Loucy (cell line): ENCODE data around the gene SIAH3.

Experiments
- H2AFZ ChIP-seq: fragments of 200-600 bp; sonication (generic); 2 replicates; pipeline ENCODE4 v1.6.0; 2016; ENCODE audit warnings: antibody characterized with exemption, mild to moderate bottlenecking, low read length, moderate library complexity
- H3F3A ChIP-seq: fragments of 200-600 bp; 2 replicates; pipeline ENCODE4 v1.6.0; 2016; ENCODE audit warnings: antibody characterized with exemption, low read depth, mild to moderate bottlenecking
- H3K27me3 ChIP-seq: fragments of 200-600 bp; sonication (generic); 2 replicates; pipeline ENCODE4 v1.6.1; 2014; ENCODE audit warnings: low read length, mild to moderate bottlenecking; ENCODE audit not compliant: insufficient read depth, poor library complexity, severe bottlenecking
- H3K36me3 ChIP-seq: fragments of 200-600 bp; sonication (generic); 2 replicates; pipeline ENCODE4 v1.6.1; 2016; ENCODE audit warnings: low read length; ENCODE audit not compliant: insufficient read depth
- H3K4me1 ChIP-seq: fragments of 200-600 bp; sonication (generic); 2 replicates; pipeline ENCODE4 v1.5.1; 2014; ENCODE audit warnings: low read length, mild to moderate bottlenecking; ENCODE audit not compliant: insufficient read depth, poor library complexity, severe bottlenecking
- H3K4me2 ChIP-seq: fragments of 200-600 bp; sonication (generic); 2 replicates; pipeline ENCODE4 v1.6.0; 2014; ENCODE audit warnings: antibody characterized with exemption, low read length, low read depth, mild to moderate bottlenecking; ENCODE audit not compliant: poor library complexity, severe bottlenecking
- H3K4me3 ChIP-seq: fragments of 200-600 bp; sonication (generic); 2 replicates; pipeline ENCODE4 v1.5.1; 2014; ENCODE audit warnings: low read length, mild to moderate bottlenecking, mixed read lengths; ENCODE audit not compliant: poor library complexity, severe bottlenecking
- H3K79me2 ChIP-seq: fragments of 200-600 bp; sonication (generic); 2 replicates; pipeline ENCODE4 v1.6.1; 2014; ENCODE audit warnings: low read length; ENCODE audit not compliant: insufficient read depth
- H3K9ac ChIP-seq: fragments of 200-600 bp; sonication (generic); 2 replicates; pipeline ENCODE4 v1.6.0; 2014; ENCODE audit warnings: mild to moderate bottlenecking, low read depth, low read length, moderate library complexity; ENCODE audit not compliant: poor library complexity, severe bottlenecking
- H3K9me2 ChIP-seq: fragments of 200-600 bp; sonication (generic); replicated peaks from 2 replicates; pipeline ENCODE4 v1.6.1; 2016; ENCODE audit warnings: low read depth, low read length, mixed read lengths
- H3K9me3 ChIP-seq: fragments of 200-600 bp; sonication (generic); 2 replicates; pipeline ENCODE4 v1.6.1; 2014; ENCODE audit warnings: mild to moderate bottlenecking, antibody characterized with exemption, low read length, low read depth; ENCODE audit not compliant: insufficient read depth
- H4K20me1 ChIP-seq: fragments of 200-600 bp; sonication (generic); 2 replicates; pipeline ENCODE4 v1.6.0; 2014; ENCODE audit warnings: antibody characterized with exemption, low read length, mild to moderate bottlenecking; ENCODE audit not compliant: insufficient read depth, poor library complexity, severe bottlenecking
- EZH2phosphoT487 ChIP-seq: fragments of 200-600 bp; IDR thresholded peaks from 2 replicates; pipeline ENCODE4 v1.6.1; 2018; ENCODE audit warnings: antibody characterized with exemption, mild to moderate bottlenecking, moderate library complexity, borderline replicate concordance
- TF ChIP-seq, protein P1 (sequence below): fragments of 200-600 bp; sonication (generic); conservative IDR thresholded peaks from 2 replicates; pipeline ENCODE4 v1.5.1; 2014; ENCODE audit warnings: mild to moderate bottlenecking, antibody characterized with exemption, low read length

The SIAH3 gene

DNA sequence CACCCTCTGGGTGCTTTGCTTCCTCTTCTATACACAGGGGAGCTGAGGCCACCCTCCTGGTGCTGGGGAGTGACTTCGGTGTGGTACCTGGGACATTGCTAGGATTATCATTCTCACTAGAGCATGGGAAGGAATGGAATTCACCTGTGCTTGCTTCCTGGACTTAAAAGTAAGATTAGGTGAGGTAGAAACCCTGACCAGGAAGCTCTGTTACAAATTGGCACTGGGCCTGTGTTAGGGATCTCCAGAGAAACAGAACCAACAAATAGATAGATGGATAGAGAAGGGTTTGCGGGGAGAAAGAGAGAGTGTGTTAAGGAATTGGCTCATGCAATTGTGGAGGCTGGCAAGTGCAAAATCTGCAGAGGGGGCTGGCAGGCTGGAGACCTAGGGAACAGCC is 13.9 kb upstream of the SIAH3 start:
- no peaks in the 10 kb centered on the region for H3F3A ChIP-seq
- H3K9me3 ChIP-seq = no peaks in the 10 kb centered on the region
- H3K4me1 ChIP-seq = no peaks in the 10 kb centered on the region
- no peaks in the 10 kb centered on the region for H4K20me1 ChIP-seq
- H3K36me3 ChIP-seq = no peaks in the 10 kb centered on the region
- no peaks in the 10 kb centered on the region for H3K79me2 ChIP-seq
- H3K4me2 ChIP-seq = no peak overlapping the region
- no peak overlapping the region for H2AFZ ChIP-seq
- no peaks in the 10 kb centered on the region for H3K9me2 ChIP-seq
- no peaks in the 10 kb centered on the region for H3K27me3 ChIP-seq
- H3K4me3 ChIP-seq = no peak overlapping the region
- H3K9ac ChIP-seq = no peak overlapping the region
- TF ChIP-seq, protein P1, sequence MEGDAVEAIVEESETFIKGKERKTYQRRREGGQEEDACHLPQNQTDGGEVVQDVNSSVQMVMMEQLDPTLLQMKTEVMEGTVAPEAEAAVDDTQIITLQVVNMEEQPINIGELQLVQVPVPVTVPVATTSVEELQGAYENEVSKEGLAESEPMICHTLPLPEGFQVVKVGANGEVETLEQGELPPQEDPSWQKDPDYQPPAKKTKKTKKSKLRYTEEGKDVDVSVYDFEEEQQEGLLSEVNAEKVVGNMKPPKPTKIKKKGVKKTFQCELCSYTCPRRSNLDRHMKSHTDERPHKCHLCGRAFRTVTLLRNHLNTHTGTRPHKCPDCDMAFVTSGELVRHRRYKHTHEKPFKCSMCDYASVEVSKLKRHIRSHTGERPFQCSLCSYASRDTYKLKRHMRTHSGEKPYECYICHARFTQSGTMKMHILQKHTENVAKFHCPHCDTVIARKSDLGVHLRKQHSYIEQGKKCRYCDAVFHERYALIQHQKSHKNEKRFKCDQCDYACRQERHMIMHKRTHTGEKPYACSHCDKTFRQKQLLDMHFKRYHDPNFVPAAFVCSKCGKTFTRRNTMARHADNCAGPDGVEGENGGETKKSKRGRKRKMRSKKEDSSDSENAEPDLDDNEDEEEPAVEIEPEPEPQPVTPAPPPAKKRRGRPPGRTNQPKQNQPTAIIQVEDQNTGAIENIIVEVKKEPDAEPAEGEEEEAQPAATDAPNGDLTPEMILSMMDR = no peak
- no peak for TF ChIP-seq EZH2phosphoT487

DNA sequence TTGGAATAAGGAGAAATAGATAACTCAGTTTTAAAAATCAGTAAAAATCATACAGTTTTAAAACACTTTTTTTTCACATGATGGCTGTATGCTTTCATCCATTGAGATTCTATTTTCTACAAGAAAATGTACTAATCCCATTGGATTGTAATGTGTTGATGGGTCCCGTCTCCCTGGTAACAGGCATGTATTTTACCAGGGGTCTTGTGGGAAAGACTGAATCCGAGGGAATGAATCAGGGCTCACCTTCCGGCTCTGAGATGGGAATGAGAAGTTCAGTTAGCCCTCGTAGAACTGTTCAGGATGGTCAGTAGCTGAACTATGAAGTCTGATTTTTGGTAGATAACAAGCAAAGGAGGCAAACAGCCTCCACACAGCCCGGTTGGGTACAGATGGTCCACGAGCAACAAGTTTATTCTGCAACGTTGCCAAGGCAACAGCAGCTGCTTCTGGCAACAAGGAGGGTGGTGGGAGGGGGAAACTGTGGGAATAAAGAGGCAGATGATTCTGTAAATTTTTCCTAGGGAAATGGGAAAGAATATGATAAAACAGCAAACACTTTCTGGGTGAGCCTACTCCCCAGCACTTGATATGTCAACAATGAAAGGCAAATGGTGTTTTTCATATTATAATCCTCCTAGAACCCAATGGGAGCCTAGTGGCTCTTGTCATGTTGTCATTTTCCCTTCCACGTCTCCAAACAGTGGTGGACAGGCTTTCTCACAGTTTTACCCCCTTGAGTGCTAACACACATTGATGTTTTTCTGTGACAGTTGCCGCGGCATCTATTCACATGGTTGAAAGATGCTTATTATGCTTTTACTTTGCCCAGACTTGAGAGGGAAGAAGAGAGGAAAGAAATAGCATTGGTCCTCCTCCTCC is 12.4 kb upstream of the SIAH3 start:
- no peak for TF ChIP-seq EZH2phosphoT487
- TF ChIP-seq, protein P1 = no peak
- Histone ChIP-seq H4K20me1 (no peaks in the 10 kb centered on the region), H3K9me2 (no peaks in the 10 kb centered on the region), H3K9ac (no peak overlapping the region), H3K4me2 (no peak overlapping the region), H3K79me2 (no peaks in the 10 kb centered on the region), H2AFZ (no peak overlapping the region), H3K4me1 (peaks cover 5% of the 10 kb centered on the region), H3F3A (no peaks in the 10 kb centered on the region), H3K27me3 (no peaks in the 10 kb centered on the region), H3K9me3 (no peaks in the 10 kb centered on the region), H3K36me3 (no peaks in the 10 kb centered on the region), H3K4me3 (no peak overlapping the region)

DNA sequence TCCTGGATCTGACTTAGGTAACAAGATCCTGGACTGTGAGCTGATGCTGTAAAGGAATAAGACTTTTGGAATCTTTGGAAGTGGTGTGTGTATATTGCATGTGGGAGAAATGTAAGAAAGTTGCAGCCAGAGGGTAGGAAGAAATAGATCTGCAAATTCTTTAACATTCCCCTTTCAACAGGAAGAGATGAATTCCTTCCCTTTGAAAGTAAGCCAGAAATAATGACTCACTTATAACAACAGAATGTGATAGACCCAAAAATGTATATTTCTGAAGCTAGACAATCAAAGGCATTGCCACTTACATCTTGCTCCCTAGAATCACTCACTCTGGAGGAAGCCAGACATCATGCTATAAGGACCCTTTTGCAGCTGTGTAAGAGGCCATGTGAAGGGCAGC is 9.8 kb upstream of the SIAH3 start:
- Histone ChIP-seq H3K9ac (no peak overlapping the region), H3K4me1 (peaks cover 5% of the 10 kb centered on the region), H3K4me2 (no peak overlapping the region), H3K9me3 (no peaks in the 10 kb centered on the region), H2AFZ (no peak overlapping the region), H3K79me2 (no peaks in the 10 kb centered on the region), H3K4me3 (no peak overlapping the region), H4K20me1 (no peaks in the 10 kb centered on the region), H3K27me3 (no peaks in the 10 kb centered on the region), H3F3A (no peaks in the 10 kb centered on the region), H3K36me3 (no peaks in the 10 kb centered on the region), H3K9me2 (no peaks in the 10 kb centered on the region)
- no peak for TF ChIP-seq EZH2phosphoT487
- TF ChIP-seq, protein P1 = no peak
